H1 (cell line): ENCODE measurements around the gene SH2B2. TPM values are rescaled to one million over a fixed set of nuclear protein-coding genes. Genes with fewer than 3 reads are reported as not detected.

ENCODE experiments used
- BACH1 ChIP-seq: IDR thresholded peaks from 2 replicates; pipeline ENCODE4 v1.6.1; 2012; ENCODE audit warnings: low read length, improper control_type of control experiment
- CBX5 ChIP-seq: fragments of 300-800, 300-1000 bp; sonication (generic); IDR thresholded peaks from 2 replicates; pipeline ENCODE4 v1.7.1; 2016; ENCODE audit warnings: antibody characterized with exemption, low read length, low read depth
- CHD2 ChIP-seq: IDR thresholded peaks from 2 replicates; pipeline ENCODE4 v1.6.1; 2012; ENCODE audit warnings: low read length, improper control_type of control experiment
- EZH2 ChIP-seq: fragments of 200-600 bp; sonication (generic); IDR thresholded peaks from 2 replicates; pipeline ENCODE4 v1.7.1; 2012; ENCODE audit warnings: low read depth, mild to moderate bottlenecking, moderate library complexity, low read length, inconsistent platforms; ENCODE audit not compliant: severe bottlenecking
- HDAC2 ChIP-seq, 2 experiments: fragments of 300-600 bp in 1 of 2; sonication (generic) in 1 of 2; IDR thresholded peaks; 2 replicates each; pipeline ENCODE4 v1.6.1; 2011 to 2012; ENCODE audit warnings: low read depth in 2 of 2, low read length in 2 of 2, mild to moderate bottlenecking in 2 of 2, moderate library complexity in 2 of 2, borderline replicate concordance in 1 of 2, inconsistent platforms in 1 of 2
- HDAC6 ChIP-seq: IDR thresholded peaks from one replicate; pipeline ENCODE4 v1.7.1; 2012; ENCODE audit warnings: low read depth, mild to moderate bottlenecking, inconsistent platforms, low read length, moderate library complexity
- RFX5 ChIP-seq: IDR thresholded peaks from 2 replicates; pipeline ENCODE4 v1.6.1; 2011; ENCODE audit warnings: low read depth, low read length, improper control_type of control experiment, borderline replicate concordance
- RNF2 ChIP-seq: fragments of 200-900, 300-1000 bp; sonication (generic); IDR thresholded peaks from 2 replicates; pipeline ENCODE4 v1.7.1; 2016; ENCODE audit warnings: borderline replicate concordance, low read depth, mild to moderate bottlenecking, antibody characterized with exemption, low read length; ENCODE audit not compliant: poor library complexity, severe bottlenecking; ENCODE audit errors: missing control alignments
- RXRA ChIP-seq: IDR thresholded peaks from 2 replicates; pipeline ENCODE4 v1.6.1; 2011; ENCODE audit warnings: low read depth, mild to moderate bottlenecking, low read length, moderate library complexity; ENCODE audit not compliant: insufficient read depth
- SP4 ChIP-seq: IDR thresholded peaks from 2 replicates; pipeline ENCODE4 v1.6.1; 2012; ENCODE audit warnings: low read length, inconsistent platforms
- ZNF274 ChIP-seq: IDR thresholded peaks from 2 replicates; pipeline ENCODE4 v1.7.0; 2012; ENCODE audit warnings: low read length, borderline replicate concordance; ENCODE audit errors: extremely low read depth
- polyA plus RNA-seq, 7 experiments: library from polyadenylated mRNA; depleted of rRNA in 3 of 7; stranded (reverse) in 5 of 7; unstranded in 2 of 7; fragments of >200 nt in 5 of 7; fragments of 200-250 nt in 2 of 7; gene quantifications; 1 replicate in 5 of 7; 2 replicates in 1 of 7; 4 replicates in 1 of 7; pipeline versions ENCODE4 v1.2.1 to v1.2.3, GENCODE V29; 2011 to 2013; ENCODE audit warnings: missing spikeins in 2 of 7, mixed read lengths in 2 of 7
- total RNA-seq: library from RNA; stranded (reverse); fragmentation: NEBNext Ultra II Directional; extraction: Animal tissue kit (Norgen Biotek cat#: 25700); gene quantifications from 2 replicates; pipeline ENCODE4 v1.2.1, GENCODE V29; 2021
- TF ChIP-seq, protein P1 (sequence below): fragments of 300-600 bp; sonication (generic); IDR thresholded peaks from 2 replicates; pipeline ENCODE4 v1.7.1; 2012; ENCODE audit warnings: low read length, moderate library complexity, mild to moderate bottlenecking, inconsistent platforms; ENCODE audit not compliant: insufficient replicate concordance

Gene SH2B2
- total and polyA plus RNA-seq, 2 of the 8 experiments (the other 6 are each of a cell fraction or from before 2014, with no cell fraction given): 11.5 to 18.7 TPM

DNA sequence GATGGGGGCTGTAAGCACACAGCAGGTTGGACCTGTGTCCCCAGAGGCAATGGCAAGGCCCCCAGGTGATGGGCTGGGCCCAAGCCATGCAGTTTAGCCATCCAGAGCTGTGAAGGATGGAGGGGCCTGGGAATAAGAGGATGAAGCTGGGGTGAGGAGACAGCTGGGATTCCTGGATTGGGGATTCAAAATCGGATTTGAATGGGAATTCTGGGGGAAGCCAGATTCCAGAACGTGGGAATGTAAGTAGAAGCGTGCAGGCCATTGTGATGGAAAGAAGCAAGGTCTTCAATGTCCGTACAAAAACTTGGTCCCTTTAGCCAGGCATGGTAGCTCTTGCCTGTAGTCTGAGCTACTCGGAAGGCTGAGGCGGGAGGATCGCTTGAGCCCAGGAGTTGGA is 9.8 kb downstream of the SH2B2 start (continued):
- TF ChIP-seq, protein P1, sequence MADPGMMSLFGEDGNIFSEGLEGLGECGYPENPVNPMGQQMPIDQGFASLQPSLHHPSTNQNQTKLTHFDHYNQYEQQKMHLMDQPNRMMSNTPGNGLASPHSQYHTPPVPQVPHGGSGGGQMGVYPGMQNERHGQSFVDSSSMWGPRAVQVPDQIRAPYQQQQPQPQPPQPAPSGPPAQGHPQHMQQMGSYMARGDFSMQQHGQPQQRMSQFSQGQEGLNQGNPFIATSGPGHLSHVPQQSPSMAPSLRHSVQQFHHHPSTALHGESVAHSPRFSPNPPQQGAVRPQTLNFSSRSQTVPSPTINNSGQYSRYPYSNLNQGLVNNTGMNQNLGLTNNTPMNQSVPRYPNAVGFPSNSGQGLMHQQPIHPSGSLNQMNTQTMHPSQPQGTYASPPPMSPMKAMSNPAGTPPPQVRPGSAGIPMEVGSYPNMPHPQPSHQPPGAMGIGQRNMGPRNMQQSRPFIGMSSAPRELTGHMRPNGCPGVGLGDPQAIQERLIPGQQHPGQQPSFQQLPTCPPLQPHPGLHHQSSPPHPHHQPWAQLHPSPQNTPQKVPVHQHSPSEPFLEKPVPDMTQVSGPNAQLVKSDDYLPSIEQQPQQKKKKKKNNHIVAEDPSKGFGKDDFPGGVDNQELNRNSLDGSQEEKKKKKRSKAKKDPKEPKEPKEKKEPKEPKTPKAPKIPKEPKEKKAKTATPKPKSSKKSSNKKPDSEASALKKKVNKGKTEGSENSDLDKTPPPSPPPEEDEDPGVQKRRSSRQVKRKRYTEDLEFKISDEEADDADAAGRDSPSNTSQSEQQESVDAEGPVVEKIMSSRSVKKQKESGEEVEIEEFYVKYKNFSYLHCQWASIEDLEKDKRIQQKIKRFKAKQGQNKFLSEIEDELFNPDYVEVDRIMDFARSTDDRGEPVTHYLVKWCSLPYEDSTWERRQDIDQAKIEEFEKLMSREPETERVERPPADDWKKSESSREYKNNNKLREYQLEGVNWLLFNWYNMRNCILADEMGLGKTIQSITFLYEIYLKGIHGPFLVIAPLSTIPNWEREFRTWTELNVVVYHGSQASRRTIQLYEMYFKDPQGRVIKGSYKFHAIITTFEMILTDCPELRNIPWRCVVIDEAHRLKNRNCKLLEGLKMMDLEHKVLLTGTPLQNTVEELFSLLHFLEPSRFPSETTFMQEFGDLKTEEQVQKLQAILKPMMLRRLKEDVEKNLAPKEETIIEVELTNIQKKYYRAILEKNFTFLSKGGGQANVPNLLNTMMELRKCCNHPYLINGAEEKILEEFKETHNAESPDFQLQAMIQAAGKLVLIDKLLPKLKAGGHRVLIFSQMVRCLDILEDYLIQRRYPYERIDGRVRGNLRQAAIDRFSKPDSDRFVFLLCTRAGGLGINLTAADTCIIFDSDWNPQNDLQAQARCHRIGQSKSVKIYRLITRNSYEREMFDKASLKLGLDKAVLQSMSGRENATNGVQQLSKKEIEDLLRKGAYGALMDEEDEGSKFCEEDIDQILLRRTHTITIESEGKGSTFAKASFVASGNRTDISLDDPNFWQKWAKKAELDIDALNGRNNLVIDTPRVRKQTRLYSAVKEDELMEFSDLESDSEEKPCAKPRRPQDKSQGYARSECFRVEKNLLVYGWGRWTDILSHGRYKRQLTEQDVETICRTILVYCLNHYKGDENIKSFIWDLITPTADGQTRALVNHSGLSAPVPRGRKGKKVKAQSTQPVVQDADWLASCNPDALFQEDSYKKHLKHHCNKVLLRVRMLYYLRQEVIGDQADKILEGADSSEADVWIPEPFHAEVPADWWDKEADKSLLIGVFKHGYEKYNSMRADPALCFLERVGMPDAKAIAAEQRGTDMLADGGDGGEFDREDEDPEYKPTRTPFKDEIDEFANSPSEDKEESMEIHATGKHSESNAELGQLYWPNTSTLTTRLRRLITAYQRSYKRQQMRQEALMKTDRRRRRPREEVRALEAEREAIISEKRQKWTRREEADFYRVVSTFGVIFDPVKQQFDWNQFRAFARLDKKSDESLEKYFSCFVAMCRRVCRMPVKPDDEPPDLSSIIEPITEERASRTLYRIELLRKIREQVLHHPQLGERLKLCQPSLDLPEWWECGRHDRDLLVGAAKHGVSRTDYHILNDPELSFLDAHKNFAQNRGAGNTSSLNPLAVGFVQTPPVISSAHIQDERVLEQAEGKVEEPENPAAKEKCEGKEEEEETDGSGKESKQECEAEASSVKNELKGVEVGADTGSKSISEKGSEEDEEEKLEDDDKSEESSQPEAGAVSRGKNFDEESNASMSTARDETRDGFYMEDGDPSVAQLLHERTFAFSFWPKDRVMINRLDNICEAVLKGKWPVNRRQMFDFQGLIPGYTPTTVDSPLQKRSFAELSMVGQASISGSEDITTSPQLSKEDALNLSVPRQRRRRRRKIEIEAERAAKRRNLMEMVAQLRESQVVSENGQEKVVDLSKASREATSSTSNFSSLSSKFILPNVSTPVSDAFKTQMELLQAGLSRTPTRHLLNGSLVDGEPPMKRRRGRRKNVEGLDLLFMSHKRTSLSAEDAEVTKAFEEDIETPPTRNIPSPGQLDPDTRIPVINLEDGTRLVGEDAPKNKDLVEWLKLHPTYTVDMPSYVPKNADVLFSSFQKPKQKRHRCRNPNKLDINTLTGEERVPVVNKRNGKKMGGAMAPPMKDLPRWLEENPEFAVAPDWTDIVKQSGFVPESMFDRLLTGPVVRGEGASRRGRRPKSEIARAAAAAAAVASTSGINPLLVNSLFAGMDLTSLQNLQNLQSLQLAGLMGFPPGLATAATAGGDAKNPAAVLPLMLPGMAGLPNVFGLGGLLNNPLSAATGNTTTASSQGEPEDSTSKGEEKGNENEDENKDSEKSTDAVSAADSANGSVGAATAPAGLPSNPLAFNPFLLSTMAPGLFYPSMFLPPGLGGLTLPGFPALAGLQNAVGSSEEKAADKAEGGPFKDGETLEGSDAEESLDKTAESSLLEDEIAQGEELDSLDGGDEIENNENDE: no peak
- no peak for TF ChIP-seq CBX5
- no peak for TF ChIP-seq HDAC6
- no peak for TF ChIP-seq SP4
- TF ChIP-seq CHD2: no peak
- no peak for TF ChIP-seq HDAC2 (IDR thresholded peaks at IDR 0.05; ENCODE audit: borderline replicate concordance in 1 of 2, low read depth in 2 of 2, low read length in 2 of 2)
- TF ChIP-seq RXRA: no peak
- no peak for TF ChIP-seq RFX5
- no peak for TF ChIP-seq ZNF274
- TF ChIP-seq BACH1: no peak
- no peak for TF ChIP-seq RNF2
- no peak for TF ChIP-seq EZH2
